GM19463 (cell line): ENCODE results near the gene SLC35F5.
A peak's percentile ranks its signal among the peaks of the same experiment; 100 is the strongest.
"Not testable (repeated sequence)": the region's sequence is repeated elsewhere in the genome, so short reads cannot be mapped to it uniquely, and the experiment has no call there.

Source experiments
- ATAC-seq: cut with Tn5 transposase; IDR thresholded peaks from one replicate; pipeline ENCODE4 v1.9.1; 2021; ENCODE audit warnings: mild to moderate bottlenecking, moderate library complexity; ENCODE audit not compliant: unreplicated experiment

Gene SLC35F5, protein sequence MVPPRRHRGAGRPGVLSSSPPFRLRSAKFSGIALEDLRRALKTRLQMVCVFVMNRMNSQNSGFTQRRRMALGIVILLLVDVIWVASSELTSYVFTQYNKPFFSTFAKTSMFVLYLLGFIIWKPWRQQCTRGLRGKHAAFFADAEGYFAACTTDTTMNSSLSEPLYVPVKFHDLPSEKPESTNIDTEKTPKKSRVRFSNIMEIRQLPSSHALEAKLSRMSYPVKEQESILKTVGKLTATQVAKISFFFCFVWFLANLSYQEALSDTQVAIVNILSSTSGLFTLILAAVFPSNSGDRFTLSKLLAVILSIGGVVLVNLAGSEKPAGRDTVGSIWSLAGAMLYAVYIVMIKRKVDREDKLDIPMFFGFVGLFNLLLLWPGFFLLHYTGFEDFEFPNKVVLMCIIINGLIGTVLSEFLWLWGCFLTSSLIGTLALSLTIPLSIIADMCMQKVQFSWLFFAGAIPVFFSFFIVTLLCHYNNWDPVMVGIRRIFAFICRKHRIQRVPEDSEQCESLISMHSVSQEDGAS

DNA sequence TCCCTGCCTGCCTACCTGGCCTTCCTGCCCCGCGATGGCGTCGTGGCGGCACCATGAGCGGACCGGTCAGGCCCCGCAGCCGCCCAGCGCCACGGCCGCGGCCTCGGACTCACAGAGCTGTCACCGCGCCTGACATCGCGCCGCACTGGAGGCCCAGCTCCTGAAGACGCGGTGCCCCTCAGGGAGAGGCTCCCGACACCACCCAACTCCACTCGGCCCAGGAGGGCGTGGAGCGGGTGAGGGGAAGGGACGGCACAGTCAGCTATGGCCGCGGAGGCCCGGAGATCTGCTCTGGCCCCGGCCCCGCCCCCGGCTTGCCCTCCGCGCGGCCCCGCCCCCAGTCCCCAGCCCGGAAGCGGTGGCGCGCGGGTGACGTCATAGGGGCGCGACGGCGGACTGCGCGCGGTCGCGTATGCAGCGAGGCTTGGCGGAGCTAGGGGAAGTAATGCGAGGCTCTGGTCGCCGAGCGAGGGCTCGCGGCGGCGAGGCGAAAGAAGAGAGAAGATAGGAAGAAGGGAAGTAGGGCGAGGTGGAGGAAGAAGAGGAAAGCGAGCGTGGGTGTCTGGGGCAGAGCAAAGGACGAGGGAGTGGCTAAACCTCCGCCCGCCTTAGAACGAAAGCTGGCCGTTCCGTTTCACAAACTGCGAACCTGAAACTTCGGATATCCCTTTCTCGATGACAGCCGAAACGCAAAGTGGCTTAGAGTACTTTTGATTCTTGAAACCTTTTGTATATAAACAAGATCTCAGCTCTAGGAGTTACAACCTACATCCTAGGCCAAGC is at the start of gene SLC35F5:
Gene SLC35F5, minus strand, starts transcription at position 288 of the 783 bp plus-strand sequence. Its CDS starts 233 bp downstream, at position 55.
- peak; percentile 88 for ATAC-seq

DNA sequence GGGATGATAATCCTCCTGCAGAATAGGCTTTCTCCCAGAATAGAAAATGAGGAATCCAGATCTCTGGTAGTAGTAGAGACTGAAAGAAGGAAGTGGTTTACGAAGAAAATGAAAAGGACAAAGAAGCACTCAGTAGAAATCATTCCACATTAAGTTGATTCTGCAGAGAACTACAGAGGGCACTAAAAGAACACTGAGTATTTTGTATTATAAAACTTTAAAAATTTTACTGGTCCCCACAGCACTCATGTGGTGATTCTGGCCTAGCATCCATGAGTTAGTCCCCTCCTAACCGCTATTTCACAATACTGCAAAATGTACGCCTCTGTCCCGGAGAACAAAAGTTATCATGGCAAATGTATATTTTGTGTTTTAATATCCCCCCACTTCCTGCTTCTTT is 42.9 kb upstream of the SLC35F5 start:
- ATAC-seq: no peak

DNA sequence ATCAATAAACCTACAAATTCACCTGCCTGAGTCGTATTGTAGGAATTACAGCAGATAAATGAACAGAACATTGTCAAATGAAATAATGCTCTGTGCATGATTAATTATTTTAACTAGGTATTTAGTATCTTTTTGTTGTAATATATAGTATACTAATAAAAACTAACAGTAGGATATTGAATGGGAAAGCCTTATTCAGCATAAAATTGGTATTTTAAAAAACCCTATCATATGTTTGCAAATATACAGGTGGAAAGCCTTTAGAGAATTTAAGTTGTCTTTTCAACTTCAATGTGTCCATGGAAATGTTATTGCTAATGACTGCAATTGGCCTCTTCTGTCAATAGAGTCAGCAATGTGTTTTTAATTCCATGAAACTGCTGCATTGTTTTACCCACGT is 40.8 kb upstream of the SLC35F5 start:
- ATAC-seq: no peak

DNA sequence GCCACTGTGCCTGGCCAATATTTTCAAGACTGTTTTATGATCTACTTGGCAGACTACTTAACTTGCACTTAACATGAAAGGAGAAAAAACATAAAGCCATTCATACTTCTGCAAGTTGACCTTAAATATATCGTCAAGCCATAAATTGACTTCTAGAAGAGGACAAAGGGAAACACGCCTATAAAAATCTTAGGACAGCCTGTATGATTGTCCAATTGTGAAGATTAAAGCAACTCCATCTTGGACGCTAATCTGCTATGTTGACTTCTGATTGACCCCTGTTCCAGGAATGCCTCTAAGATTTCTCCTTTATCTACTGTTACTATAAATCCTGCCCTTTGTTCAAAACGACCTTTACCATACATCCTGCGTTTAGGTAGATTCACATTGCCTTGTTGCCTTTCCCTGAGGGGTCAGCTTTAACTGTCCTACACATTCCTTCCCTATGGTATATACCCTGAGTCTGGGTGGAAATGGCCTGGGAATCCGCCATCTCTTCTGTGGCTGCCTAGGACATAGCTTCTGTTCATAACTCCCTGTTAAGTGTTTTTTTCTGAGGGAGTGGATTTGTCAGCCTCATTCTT is 40.2 kb upstream of the SLC35F5 start:
- ATAC-seq: no peak

DNA sequence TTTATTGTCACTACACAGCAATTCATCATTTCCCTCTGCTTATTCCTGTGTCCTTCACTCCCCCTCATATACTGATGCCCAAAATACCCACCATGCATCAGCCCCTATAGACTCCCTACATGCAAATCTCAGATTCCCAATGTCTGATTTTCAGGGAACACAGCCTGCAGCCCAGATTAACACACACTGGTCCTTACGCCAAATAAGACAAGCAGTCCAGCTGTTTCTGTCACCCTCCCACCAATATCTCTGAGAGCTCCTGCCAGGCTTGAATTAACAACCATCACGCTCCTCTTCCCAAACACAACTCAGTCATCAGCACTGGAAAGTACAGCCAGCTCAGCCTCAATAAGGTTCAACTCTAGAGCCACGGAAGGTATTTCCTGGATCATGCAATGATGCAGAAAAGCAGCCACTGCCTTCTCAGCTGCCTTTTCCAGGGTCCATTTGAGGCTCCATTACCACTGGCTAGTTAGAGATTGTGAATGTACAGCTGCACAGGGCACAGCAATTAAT is 39.0 kb upstream of the SLC35F5 start:
- no peak for ATAC-seq

DNA sequence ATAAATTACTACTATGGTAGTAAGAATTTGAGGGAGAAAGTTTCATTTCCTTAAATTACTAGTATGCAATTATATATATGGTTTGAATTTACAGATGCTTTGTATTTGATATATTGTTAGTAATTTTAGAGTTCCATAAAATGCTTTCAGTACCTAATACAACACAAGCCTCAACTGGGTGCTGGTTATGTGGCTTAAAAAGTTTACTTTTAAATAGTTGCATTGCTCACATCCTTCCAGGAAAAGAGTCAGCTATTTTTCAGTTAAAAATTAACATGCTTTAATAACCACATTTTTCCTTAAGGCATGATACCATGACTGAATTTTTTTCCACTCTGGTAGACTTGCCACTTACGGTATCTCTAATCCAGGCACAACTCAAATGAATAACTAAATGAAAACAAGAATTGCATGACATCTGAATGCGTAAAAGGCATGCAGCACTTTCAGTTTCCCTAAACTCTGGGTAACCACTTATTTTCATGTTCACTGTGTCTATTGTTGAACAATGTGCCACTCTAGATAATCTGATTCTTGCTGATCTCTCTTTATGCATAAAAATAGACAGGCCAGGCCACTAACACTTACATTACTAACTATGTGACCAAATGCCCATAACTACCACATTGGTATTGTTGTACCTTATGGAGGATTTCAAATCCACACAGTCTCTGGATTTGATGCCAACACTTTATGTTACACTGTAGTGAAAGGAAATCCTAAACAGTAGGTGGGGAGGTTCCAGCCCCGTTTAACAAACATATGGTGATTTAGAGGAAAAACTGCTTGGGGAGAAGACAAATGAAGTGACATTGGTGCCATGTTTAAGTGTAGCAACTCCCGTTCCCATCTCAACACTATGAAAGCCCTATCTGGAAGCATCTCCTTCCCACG is 35.5 kb upstream of the SLC35F5 start:
- ATAC-seq: peak; percentile 93

DNA sequence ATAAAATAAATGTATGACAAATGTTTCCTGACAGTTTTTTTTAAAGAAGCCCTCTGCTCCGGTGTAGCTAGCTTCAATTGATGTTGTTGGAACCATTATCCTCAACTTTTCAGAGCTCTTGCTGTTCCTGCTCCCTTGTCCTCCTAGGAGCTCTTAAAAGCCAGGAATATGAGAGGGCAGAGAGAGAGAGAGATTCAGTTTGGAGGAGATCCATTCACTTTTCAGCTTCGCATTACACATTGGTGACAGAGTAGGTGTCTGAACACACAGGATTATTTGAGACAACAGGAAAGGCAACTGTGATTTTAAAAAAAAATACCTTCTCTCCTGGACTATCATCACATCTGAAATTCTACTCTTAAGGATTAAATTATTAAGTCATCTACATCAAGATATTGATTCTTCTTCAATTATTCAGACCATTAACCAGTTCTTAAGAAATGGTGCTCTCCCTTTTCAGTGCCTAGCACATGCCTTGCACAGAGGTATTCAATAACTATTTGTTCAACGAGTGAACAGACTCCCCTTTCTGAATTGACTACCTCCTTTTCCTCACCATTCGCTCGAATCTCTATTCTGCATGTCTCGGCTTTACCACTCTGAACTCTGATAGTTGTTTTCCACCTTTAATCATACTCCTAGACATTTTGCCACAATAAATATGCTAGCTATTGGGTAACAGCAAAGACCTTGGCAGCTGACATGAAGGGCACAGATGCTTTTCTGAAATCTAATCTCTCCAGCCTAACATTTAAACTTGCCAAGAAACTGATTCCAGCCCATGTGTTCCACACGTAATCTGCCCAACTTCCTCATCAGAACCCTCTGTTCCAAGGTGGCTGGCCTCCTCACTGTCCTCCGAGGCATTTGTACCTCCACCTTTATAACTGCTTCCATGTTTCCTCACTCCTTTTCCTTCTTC is 28.6 kb upstream of the SLC35F5 start:
- ATAC-seq: no peak

DNA sequence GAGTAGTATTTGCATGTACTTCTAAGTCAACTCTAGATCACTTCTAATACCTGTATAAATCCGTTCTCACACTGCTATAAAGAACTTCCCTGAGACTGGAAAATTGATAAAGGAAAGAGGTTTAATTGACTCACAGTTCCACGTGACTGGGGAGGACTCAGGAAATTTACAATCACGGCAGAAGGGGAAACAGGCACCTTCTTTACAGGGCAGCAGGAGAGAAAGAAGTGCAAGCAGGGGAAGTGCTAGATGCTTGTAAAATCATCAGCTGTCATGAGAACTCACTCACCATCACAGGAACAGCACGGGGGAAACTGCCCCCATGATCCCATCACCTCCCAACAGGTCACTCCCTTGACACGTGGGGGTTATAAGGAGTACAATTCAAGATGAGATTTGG is 24.0 kb upstream of the SLC35F5 start:
- no peak for ATAC-seq

DNA sequence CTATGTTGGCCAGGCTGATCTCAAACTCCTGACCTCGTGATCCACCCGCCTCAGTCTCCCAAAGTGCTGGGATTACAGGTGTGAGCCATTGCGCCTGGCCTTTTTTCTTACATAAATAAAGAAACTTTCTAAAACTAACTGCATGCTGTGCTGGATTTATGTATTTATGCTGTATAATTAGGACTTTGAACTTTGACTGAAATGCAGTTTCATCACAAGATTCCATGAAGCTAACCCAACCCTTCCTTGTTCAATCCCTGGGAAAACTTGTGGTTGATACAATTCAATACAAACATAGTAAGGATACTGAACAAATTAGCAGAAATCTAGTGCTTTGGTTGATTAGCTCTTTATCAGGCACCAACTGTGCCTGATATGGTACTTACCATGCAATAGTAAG is 20.9 kb upstream of the SLC35F5 start:
- no peak for ATAC-seq

DNA sequence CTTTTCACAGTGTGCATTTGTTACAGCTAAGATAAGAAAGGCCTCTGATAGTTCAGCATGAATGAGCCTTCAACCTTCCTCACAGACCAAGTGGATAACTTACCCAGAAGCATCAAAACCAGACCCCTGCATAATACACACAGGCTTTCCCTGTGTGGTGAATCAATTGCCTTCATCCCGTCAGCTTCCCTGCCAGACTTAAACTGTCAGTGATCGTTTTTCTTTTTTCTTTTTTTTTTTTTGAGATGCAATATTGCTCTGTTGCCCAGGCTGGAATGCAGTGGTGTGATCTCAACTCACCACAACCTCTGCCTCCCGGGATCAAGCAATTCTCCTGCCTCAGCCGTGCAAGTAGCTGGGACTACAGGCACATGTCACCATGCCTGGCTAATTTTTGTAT is 20.5 kb upstream of the SLC35F5 start:
- no peak for ATAC-seq

DNA sequence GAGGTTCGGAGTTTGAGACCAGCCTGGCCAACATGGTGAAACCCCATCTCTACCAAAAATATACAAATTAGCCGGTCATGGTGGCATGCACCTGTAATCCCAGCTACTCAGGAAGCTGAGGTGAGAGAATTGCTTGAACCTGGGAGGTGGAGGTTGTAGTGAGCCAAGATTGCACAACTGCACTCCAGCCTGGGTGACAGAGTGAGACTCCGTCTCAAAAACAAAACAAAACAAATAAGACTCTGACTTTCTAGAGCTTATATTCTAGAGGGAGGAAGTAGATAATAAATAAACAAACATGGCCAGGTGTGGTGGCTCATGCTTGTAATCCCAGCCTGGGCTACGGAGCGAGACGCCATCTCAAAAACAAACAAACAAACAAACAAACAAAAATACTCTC is 18.2 kb upstream of the SLC35F5 start:
- not testable (repeated sequence) for ATAC-seq

DNA sequence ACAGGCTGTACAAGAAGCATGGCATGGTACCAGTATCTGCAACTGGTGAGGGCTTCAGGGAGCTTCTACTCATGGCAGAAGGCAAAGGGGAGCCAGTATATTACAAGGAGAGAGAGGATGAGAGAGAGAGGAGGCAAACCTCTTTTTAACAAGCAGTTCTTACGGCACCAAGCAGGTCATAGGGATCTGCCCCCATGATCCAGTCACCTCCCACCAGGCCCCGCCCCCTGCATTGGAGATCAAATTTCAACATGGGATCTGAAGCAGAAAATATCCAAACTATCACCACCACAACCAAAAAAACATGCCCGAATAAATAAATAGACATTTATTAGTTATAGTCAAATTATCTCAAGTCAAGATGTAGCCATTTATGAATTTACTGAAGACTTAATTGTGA is 14.5 kb upstream of the SLC35F5 start:
- ATAC-seq: no peak

DNA sequence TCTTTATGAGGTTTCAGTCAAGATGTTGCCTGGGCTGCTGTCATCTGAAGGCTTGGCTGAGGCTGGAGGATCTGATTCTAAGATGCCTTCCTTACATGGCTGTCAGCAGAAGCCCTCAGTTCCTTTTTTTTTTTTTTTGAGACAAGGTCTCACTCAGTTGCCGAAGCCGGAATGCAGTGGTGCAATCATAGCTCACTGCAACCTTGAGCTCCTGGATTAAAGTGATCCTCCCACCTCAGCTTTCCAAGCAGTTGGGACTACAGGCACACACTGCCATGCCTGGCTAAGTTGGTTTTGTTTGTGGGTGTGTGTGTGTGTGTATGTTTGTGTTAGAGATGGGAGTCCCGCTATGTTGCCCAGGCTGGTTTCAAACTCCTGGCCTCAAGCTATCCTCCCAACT is 13.1 kb upstream of the SLC35F5 start:
- no peak for ATAC-seq

DNA sequence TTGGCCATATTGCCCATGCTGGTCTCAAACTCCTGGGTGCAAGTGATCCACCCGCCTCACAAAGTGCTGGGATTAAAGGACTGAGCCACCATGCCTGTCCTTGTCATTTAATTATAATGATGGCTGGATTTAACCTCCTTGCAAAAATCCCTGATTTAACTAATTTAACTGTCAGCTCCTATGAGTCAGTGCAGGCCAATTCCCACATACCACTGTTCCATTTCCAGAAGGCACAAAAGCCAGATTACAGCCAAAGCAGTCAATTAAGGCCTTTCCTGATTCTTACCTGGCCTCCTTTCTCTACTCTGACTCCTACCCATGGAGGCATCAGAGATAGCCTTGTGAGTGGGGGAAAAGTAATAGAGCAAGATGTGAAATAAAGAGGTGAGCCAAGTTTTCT is 12.3 kb upstream of the SLC35F5 start:
- ATAC-seq: no peak

DNA sequence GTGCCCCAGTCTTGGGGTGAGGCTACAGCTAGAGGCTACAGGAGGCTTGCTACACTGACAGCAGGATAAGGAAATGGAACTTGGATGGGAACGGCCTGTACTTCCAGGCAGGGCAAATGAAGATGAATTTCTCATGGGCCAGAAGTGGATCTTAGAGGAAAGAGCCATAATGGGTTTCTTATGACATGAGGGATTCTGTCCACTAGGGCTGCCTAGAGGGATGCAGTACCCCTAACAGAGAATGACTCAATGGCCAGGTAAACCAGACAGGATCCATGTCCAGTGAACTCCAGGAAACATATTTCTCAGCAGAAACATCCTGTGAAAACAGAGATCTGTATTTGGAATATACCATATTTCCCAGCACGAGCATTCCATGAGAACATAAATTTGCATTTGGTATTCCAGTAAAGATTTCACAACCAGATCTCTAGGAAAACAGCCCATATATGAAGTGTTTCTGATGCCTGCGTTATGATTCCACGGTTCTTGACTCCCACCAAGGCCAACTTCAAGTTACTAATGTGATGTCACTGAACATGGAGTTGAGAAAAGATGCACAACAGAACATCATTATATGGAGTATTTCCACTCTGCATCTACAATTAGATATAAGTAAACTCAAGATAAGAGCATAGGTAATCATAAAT is 11.5 kb upstream of the SLC35F5 start:
- ATAC-seq: no peak

DNA sequence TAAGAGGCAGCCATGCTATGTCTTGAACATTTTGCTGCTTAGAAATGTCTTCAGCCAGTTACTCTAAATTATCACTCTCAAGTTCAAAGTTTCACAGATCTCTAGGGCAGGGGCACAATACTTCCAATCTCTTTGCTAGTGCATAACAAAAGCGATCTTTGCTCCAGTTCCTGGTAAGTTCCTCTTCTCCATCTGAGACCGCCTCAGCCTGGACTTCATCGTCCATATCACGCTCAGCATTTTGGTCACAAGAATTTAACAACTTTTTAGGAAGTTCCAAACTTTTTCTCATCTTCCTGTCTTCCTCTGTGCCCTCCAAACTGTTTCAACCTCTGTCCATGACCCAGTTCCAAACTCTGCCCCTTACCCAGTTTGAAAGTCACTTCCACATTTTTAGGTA is 8.8 kb upstream of the SLC35F5 start:
- ATAC-seq: no peak

DNA sequence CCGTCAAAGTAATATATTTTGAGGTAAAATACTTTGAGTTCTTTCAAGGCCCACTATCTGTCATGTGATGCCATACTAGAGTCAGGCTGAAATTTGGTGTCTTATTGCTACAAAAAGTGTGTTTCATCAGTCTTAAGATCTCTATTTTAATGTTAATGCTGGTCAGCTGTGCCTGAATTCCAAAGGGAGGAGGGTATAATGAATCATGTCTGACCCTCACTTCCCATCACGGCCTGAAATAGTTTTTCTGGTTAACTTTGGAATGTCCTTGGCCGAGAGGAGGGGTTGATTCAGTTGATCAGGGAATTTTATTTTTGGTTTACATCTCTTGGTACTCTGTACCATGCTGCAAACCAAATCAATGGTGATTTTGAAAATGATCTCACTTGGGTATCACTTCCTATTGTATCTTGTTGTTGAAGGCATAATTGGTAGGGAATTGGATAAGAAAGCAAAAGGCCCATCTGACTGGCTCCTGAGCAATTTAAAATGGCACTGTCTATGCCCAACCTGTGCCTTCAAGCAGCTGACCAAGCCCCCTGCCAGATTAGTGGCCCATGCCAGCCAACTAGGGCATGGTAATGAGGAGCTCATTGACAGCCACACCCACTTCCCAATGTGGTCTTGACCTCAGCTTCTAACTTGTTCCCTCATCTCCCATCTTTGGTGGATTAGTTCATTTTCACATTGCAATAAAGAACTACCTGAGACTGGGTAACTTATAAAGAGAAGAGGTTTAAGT is 6.1 kb upstream of the SLC35F5 start:
- ATAC-seq: no peak

DNA sequence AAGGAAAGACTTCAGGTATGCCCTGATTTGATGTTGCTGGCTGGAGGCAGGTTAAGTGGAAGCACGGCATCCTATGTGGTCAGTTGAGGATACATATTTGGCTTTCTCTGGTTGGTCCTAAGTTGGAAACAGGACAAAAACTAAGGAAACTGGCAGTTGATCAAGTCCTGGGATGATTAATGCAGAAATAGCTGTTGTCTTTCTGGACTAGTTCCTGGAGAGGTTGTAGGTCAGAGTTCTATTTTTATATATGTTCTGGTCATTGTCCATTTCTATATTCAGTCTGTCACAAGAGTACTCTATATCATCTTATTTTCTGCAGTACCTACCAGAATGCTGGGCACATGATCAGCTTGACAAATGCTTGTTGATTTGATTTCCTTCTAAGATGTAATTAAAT is 4.0 kb upstream of the SLC35F5 start:
- no peak for ATAC-seq
